ENCODE results near the gene PDSS1. TPM values are rescaled to one million over a fixed set of nuclear protein-coding genes. Genes with fewer than 3 reads are reported as not detected.

The PDSS1 gene
- polyA plus RNA-seq, 1 donor from 2014 or later = 13.0 TPM

DNA sequence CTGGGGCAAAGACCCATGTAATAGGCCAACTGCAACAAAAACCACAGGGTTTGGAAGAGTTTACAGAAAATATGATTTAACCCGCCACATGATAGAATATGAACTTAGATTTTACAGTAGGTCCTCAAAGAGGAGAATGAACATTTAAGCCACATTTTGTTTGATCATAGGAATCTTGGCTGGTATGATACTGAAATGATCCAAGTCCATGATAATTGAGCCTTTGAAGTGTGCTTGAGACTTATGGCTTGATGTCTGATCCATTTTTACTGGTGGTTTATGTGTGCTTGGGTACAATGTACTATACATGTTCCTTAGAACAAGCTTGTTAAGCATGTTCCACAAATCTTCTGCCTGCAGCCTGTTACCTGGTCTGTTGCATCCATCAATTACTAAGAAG, 41.8 kb upstream of the PDSS1 start:
- Histone ChIP-seq H3K79me2 (replicated peaks; ENCODE audit: insufficient read depth, low read length) (no peaks in the 10 kb centered on the region), H3K9me2 (ENCODE audit: insufficient read depth, low read length) (no peaks in the 10 kb centered on the region), H3F3A (ENCODE audit: insufficient read depth, low read length, poor library complexity, severe bottlenecking) (no peaks in the 10 kb centered on the region), H3K9me3 (ENCODE audit: low read length) (no peaks in the 10 kb centered on the region), H2AFZ (ENCODE audit: low read depth, low read length) (no peak overlapping the region), H3K36me3 (ENCODE audit: insufficient read depth, low read length) (no peaks in the 10 kb centered on the region), H3K4me2 (ENCODE audit: low read length) (no peak overlapping the region), H3K27me3 (ENCODE audit: insufficient read depth, low read depth, low read length) (no peaks in the 10 kb centered on the region), H3K4me3 (ENCODE audit: low read length) (no peak overlapping the region), H3K27ac (ENCODE audit: low read length) (no peak overlapping the region), H3K9ac (ENCODE audit: low read length) (no peak overlapping the region), H4K20me1 (ENCODE audit: insufficient read depth) (no peaks in the 10 kb centered on the region)
- TF ChIP-seq EZH2 (IDR thresholded peaks at IDR 0.05; ENCODE audit: borderline replicate concordance, insufficient read depth, low read length, poor library complexity, severe bottlenecking) (no peak), SMC3 (conservative IDR thresholded peaks at IDR 0.05; ENCODE audit: poor library complexity) (no peak), MXI1 (conservative IDR thresholded peaks at IDR 0.05; ENCODE audit: poor library complexity, severe bottlenecking) (no peak), EP300 (conservative IDR thresholded peaks at IDR 0.05; ENCODE audit: poor library complexity, severe bottlenecking) (no peak), TAF1 (IDR thresholded peaks at IDR 0.05; ENCODE audit: low read depth) (no peak), RAD21 (conservative IDR thresholded peaks at IDR 0.05) (no peak), POLR2AphosphoS5 (IDR thresholded peaks at IDR 0.05) (no peak)
- TF ChIP-seq, protein P1, sequence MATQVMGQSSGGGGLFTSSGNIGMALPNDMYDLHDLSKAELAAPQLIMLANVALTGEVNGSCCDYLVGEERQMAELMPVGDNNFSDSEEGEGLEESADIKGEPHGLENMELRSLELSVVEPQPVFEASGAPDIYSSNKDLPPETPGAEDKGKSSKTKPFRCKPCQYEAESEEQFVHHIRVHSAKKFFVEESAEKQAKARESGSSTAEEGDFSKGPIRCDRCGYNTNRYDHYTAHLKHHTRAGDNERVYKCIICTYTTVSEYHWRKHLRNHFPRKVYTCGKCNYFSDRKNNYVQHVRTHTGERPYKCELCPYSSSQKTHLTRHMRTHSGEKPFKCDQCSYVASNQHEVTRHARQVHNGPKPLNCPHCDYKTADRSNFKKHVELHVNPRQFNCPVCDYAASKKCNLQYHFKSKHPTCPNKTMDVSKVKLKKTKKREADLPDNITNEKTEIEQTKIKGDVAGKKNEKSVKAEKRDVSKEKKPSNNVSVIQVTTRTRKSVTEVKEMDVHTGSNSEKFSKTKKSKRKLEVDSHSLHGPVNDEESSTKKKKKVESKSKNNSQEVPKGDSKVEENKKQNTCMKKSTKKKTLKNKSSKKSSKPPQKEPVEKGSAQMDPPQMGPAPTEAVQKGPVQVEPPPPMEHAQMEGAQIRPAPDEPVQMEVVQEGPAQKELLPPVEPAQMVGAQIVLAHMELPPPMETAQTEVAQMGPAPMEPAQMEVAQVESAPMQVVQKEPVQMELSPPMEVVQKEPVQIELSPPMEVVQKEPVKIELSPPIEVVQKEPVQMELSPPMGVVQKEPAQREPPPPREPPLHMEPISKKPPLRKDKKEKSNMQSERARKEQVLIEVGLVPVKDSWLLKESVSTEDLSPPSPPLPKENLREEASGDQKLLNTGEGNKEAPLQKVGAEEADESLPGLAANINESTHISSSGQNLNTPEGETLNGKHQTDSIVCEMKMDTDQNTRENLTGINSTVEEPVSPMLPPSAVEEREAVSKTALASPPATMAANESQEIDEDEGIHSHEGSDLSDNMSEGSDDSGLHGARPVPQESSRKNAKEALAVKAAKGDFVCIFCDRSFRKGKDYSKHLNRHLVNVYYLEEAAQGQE (IDR thresholded peaks at IDR 0.05; ENCODE audit: borderline replicate concordance) = no peak
- TF ChIP-seq, protein P2, sequence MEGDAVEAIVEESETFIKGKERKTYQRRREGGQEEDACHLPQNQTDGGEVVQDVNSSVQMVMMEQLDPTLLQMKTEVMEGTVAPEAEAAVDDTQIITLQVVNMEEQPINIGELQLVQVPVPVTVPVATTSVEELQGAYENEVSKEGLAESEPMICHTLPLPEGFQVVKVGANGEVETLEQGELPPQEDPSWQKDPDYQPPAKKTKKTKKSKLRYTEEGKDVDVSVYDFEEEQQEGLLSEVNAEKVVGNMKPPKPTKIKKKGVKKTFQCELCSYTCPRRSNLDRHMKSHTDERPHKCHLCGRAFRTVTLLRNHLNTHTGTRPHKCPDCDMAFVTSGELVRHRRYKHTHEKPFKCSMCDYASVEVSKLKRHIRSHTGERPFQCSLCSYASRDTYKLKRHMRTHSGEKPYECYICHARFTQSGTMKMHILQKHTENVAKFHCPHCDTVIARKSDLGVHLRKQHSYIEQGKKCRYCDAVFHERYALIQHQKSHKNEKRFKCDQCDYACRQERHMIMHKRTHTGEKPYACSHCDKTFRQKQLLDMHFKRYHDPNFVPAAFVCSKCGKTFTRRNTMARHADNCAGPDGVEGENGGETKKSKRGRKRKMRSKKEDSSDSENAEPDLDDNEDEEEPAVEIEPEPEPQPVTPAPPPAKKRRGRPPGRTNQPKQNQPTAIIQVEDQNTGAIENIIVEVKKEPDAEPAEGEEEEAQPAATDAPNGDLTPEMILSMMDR (IDR thresholded peaks at IDR 0.05; ENCODE audit: poor library complexity, severe bottlenecking) = no peak

DNA sequence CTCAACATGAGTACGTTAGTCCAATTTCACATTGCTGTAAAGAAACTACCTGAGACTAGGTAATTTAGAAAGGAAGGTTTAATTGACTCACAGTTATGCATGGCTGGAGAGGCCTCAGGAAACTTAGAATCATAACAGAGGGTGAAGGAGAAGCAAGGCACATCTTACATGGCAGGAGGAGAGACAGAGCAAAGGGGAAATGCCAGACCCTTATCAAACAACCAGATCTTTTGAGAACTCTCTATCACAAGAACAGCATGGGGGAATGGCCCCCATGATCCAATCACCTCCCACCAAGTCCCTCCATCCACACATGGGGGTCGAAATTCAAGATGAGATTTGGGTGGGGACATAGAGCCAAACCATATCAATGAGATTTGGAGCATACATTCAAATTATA, 34.6 kb upstream of the PDSS1 start:
- H3K36me3 ChIP-seq (ENCODE audit: insufficient read depth, low read length) = no peaks in the 10 kb centered on the region
- no peak overlapping the region for H3K9ac ChIP-seq (ENCODE audit: low read length)
- H3F3A ChIP-seq (ENCODE audit: insufficient read depth, low read length, poor library complexity, severe bottlenecking) = no peaks in the 10 kb centered on the region
- H3K27ac ChIP-seq (ENCODE audit: low read length) = no peak overlapping the region
- no peak for TF ChIP-seq MXI1 (conservative IDR thresholded peaks at IDR 0.05; ENCODE audit: poor library complexity, severe bottlenecking)
- TF ChIP-seq POLR2AphosphoS5 (IDR thresholded peaks at IDR 0.05) = no peak
- no peak overlapping the region for H3K4me3 ChIP-seq (ENCODE audit: low read length)
- H2AFZ ChIP-seq (ENCODE audit: low read depth, low read length) = no peak overlapping the region
- no peak overlapping the region for H3K4me2 ChIP-seq (ENCODE audit: low read length)
- no peaks in the 10 kb centered on the region for H3K9me2 ChIP-seq (ENCODE audit: insufficient read depth, low read length)
- H3K27me3 ChIP-seq (ENCODE audit: insufficient read depth, low read depth, low read length) = no peaks in the 10 kb centered on the region
- no peaks in the 10 kb centered on the region for H3K9me3 ChIP-seq (ENCODE audit: low read length)
- no peaks in the 10 kb centered on the region for H4K20me1 ChIP-seq (ENCODE audit: insufficient read depth)
- no peaks in the 10 kb centered on the region for H3K79me2 ChIP-seq (replicated peaks; ENCODE audit: insufficient read depth, low read length)
